Endothelial cell (in vitro differentiated cells): ENCODE measurements around the gene RPUSD2. TPM values are rescaled to one million over a fixed set of nuclear protein-coding genes. Genes with fewer than 3 reads are reported as not detected.

Source experiments
- DNase-seq: peaks from one replicate; pipeline ENCODE4 v3.0.0; 2021; ENCODE audit warnings: low spot score
- H3K27ac Mint-ChIP-seq: one replicate; pipeline ENCODE4 v1.8.0; 2021; ENCODE audit warnings: mixed read lengths, inconsistent platforms; ENCODE audit not compliant: unreplicated experiment
- H3K27me3 Mint-ChIP-seq: one replicate; pipeline ENCODE4 v1.8.0; 2021; ENCODE audit warnings: mild to moderate bottlenecking, moderate library complexity, mixed read lengths, inconsistent platforms; ENCODE audit not compliant: unreplicated experiment
- H3K36me3 Mint-ChIP-seq: one replicate; pipeline ENCODE4 v1.8.0; 2021; ENCODE audit warnings: mild to moderate bottlenecking, low read depth, mixed read lengths, inconsistent platforms; ENCODE audit not compliant: unreplicated experiment
- H3K4me1 Mint-ChIP-seq: one replicate; pipeline ENCODE4 v1.8.0; 2021; ENCODE audit warnings: mild to moderate bottlenecking, mixed read lengths, inconsistent platforms; ENCODE audit not compliant: unreplicated experiment
- H3K4me3 Mint-ChIP-seq: one replicate; pipeline ENCODE4 v1.8.0; 2021; ENCODE audit warnings: mild to moderate bottlenecking, mixed read lengths, inconsistent platforms; ENCODE audit not compliant: unreplicated experiment
- H3K9me3 Mint-ChIP-seq: one replicate; pipeline ENCODE4 v1.8.0; 2021; ENCODE audit warnings: mixed read lengths, inconsistent platforms; ENCODE audit not compliant: unreplicated experiment
- total RNA-seq: library from RNA; stranded (reverse); fragmentation: NEBNext Ultra II Directional; extraction: Animal tissue kit (Norgen Biotek cat#: 25700); gene quantifications from one replicate; pipeline ENCODE4 v1.2.1, GENCODE V29; 2021; ENCODE audit not compliant: unreplicated experiment
- TF ChIP-seq, protein P1 (sequence below): fragments of 200-600 bp; sonication (generic); IDR thresholded peaks from one replicate; pipeline ENCODE4 v1.5.0; 2021; ENCODE audit warnings: antibody characterized with exemption; ENCODE audit not compliant: unreplicated experiment

Gene RPUSD2
- total RNA-seq, 1 donor from 2014 or later: 11.5 TPM

DNA sequence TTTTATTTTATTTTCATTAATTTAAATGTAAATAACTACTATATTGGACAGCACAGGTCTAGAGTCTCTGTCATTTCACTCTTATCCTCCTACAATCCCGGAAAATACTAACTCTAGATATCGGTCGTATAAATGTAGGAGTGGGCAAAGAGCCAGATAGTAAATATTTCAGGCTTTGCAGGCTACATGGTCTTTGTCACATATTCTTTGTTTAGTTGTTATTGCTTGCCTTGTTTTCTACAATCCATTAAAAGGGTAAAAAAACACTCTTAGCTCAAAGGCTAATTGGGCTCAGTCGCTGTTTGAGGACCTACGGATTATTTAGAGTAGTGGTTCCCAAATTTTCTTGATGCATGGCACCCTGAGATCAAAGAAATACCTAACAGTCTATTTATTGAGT lies 26.7 kb downstream of the RPUSD2 start:
- peaks cover 15% of the 10 kb centered on the region for H3K27me3 Mint-ChIP-seq
- H3K36me3 Mint-ChIP-seq: peaks cover 4% of the 10 kb centered on the region
- no peak overlapping the region for H3K27ac Mint-ChIP-seq
- DNase-seq: no peak
- H3K4me3 Mint-ChIP-seq: no peak overlapping the region
- H3K4me1 Mint-ChIP-seq: peaks cover 17% of the 10 kb centered on the region
- TF ChIP-seq, protein P1, sequence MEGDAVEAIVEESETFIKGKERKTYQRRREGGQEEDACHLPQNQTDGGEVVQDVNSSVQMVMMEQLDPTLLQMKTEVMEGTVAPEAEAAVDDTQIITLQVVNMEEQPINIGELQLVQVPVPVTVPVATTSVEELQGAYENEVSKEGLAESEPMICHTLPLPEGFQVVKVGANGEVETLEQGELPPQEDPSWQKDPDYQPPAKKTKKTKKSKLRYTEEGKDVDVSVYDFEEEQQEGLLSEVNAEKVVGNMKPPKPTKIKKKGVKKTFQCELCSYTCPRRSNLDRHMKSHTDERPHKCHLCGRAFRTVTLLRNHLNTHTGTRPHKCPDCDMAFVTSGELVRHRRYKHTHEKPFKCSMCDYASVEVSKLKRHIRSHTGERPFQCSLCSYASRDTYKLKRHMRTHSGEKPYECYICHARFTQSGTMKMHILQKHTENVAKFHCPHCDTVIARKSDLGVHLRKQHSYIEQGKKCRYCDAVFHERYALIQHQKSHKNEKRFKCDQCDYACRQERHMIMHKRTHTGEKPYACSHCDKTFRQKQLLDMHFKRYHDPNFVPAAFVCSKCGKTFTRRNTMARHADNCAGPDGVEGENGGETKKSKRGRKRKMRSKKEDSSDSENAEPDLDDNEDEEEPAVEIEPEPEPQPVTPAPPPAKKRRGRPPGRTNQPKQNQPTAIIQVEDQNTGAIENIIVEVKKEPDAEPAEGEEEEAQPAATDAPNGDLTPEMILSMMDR: no peak
- H3K9me3 Mint-ChIP-seq: no peaks in the 10 kb centered on the region

DNA sequence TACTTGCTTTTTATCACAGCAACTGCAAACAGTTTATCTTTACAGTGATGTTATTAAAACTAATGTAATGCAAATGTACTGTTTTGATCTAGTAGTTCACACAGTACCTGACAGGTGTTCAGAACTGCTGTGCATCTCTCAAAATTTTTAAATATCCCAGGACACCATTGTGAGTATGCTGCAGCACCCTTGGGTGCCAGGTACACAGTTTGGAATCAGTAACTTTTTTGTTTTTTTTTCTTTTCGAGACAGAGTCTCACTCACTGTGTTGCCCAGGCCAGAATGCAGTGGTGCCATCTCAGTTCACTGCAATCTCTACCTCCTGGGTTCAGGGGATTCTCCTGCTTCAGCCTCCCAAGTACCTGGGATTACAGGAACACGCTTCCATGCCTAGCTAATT lies 27.9 kb downstream of the RPUSD2 start:
- Mint-ChIP-seq H3K27ac (no peak overlapping the region), H3K9me3 (no peaks in the 10 kb centered on the region), H3K4me3 (no peak overlapping the region), H3K4me1 (peaks cover 10% of the 10 kb centered on the region), H3K27me3 (peaks cover 15% of the 10 kb centered on the region), H3K36me3 (peaks cover 4% of the 10 kb centered on the region)
- DNase-seq: no peak
- TF ChIP-seq, protein P1: no peak

DNA sequence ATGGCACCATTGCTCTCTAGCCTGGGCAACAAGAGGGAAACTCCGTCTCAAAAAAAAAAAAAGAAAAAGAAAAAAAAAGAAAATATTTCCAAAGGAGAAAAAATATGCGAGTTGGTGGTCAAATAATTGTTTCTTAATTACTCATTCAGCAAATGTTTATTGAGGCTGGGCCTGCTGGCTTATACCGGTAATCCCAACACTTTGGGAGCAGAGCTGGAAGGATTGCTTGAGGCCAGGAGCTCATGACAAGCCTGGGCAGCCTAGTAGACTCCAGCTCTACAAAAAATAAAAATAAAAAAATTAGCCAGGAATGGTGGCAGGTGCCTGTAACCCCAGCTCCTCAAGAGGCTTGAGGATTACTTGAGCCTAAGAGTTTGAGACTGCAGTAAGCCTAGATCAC lies 29.0 kb downstream of the RPUSD2 start:
- Mint-ChIP-seq H3K4me3 (no peak overlapping the region), H3K9me3 (no peaks in the 10 kb centered on the region), H3K27ac (no peak overlapping the region), H3K36me3 (peaks cover 4% of the 10 kb centered on the region), H3K27me3 (peaks cover 14% of the 10 kb centered on the region), H3K4me1 (peaks cover 10% of the 10 kb centered on the region)
- TF ChIP-seq, protein P1: no peak
- no peak for DNase-seq

DNA sequence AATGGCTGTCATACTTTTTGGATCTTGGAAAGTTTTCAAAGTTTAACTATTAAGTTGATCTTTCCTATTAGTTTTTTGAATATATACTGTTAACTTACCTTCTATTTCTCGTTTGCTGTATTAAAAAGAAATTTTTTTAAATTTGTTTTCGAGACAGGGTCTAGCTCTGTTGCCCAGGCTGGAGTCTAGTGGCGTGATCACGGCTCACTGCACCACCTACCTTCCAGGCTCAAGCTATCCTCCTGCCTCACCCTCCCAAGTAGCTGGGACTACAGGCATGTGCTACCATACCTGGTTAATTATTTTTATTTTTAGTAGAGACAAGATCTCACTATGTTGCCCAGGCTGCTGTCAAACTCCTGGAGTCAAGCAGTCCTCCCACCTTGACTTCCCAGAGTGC lies 29.6 kb downstream of the RPUSD2 start:
- Mint-ChIP-seq H3K27ac (no peak overlapping the region), H3K36me3 (peaks cover 3% of the 10 kb centered on the region), H3K4me1 (peaks cover 10% of the 10 kb centered on the region), H3K27me3 (peaks cover 10% of the 10 kb centered on the region), H3K9me3 (no peaks in the 10 kb centered on the region), H3K4me3 (no peak overlapping the region)
- DNase-seq: no peak
- TF ChIP-seq, protein P1: no peak

DNA sequence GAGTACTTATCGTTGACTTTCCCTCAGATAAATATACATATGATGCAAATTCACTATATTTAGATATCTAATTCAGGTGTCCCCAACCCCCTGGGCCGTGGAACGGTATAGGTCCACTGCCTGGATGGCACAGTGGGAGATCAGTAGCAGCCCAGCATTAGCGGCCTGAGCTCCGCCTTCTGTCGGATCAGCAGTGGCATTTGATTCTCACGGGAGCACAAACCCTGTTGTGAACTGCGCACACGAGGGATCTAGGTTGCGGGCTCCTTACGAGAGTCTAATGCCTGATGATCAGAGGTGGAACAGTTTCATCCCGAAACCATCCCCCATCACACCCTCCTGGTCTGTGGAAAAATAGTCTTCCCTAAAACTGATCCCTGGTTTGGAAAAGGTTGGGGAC lies 31.9 kb downstream of the RPUSD2 start:
- Mint-ChIP-seq H3K4me3 (no peak overlapping the region), H3K4me1 (no peaks in the 10 kb centered on the region), H3K9me3 (no peaks in the 10 kb centered on the region), H3K36me3 (no peaks in the 10 kb centered on the region), H3K27ac (no peak overlapping the region), H3K27me3 (no peaks in the 10 kb centered on the region)
- TF ChIP-seq, protein P1: no peak
- no peak for DNase-seq
